Measurements from ENCODE around the gene BRICD5. TPM values are rescaled to one million over a fixed set of nuclear protein-coding genes. Genes with fewer than 3 reads are reported as not detected.
A peak's percentile ranks its signal among the peaks of the same experiment; 100 is the strongest.

BRICD5 gene
- polyA plus RNA-seq, 4 donors: 1.6 to 84.1 (median 8.6) TPM

DNA sequence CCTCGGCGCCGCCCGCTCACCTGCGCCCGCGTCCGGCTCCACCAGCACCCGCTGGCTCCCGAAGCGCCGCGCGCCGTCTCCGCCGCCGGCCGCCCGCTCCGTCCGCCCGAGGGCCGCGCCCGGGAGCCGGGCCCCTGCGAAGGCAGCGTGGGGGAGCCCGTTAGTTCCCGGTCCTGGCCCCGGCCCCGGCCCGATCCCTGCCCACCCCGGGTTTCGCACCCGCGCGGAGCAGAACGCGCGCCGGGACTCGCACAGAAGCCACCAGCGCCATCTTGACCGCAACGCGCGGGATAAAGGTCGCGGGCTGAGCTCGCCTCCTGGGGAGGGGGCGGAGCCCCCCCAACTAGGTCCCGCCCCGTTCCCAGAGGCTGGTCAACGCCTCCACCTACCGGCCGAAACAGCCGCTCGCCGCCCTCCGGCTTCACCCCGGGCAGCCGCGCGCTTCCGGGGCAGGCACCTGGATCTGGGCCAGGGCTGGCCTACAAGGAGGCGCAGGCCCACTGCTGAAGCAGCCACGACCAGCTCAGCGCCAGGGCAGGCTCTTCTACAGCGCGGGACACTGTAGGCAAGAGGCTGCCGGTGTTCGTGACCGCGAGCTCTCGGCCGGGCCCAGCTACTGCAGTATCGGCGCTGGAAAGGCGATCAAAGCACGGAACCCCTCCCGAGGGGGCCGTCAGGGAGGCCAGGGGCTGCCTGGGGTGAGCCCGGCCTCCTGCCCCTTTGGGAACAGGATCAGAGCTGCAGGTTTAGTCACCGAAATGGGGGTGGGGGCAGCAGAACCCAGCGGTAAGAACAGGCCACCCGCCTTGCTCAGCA is 40.8 kb upstream of the BRICD5 start, which contains the start of gene ECI1:
ECI1 (minus strand) TSS at position 292 of the 816 bp plus-strand sequence; CDS start at position 271, 21 bp downstream.
- H3K4me3 ChIP-seq (ENCODE audit: low read depth in 1 of 3, low read length in 3 of 3): peak within 1 kb of the TSS; percentile 66 to 91 (median 88)
- DNase-seq (peak; percentile 95 to 97), FAIRE-seq (no peak)
- H3K4me1 ChIP-seq (ENCODE audit: control insufficient read depth in 3 of 3, insufficient read depth in 2 of 3, low read depth in 1 of 3, low read length in 2 of 3): peaks cover 0 to 11% (median 2%) of the 10 kb centered on the region in 3 donors
- H3K27me3 ChIP-seq (ENCODE audit: control insufficient read depth in 3 of 3, insufficient read depth in 3 of 3, low read length in 3 of 3): no peaks in the 10 kb centered on the region
- peak within 1 kb of the TSS; percentile 77 to 98 (median 80) for H3K27ac ChIP-seq (ENCODE audit: low read depth in 1 of 3, low read length in 2 of 3)
- 0 to 2% (median 2%) methylated on average over 59 to 88 of the region's 88 CpGs for WGBS, 3 donors
- peaks cover 11 to 74% (median 17%) of the 10 kb centered on the region in 3 donors for H3K36me3 ChIP-seq (ENCODE audit: control insufficient read depth in 3 of 3, insufficient read depth in 2 of 3, low read depth in 1 of 3, low read length in 3 of 3)
- H3K9me3 ChIP-seq (ENCODE audit: control insufficient read depth in 2 of 2, insufficient read depth in 1 of 2, low read depth in 1 of 2, low read length in 1 of 2): no peaks in the 10 kb centered on the region

DNA sequence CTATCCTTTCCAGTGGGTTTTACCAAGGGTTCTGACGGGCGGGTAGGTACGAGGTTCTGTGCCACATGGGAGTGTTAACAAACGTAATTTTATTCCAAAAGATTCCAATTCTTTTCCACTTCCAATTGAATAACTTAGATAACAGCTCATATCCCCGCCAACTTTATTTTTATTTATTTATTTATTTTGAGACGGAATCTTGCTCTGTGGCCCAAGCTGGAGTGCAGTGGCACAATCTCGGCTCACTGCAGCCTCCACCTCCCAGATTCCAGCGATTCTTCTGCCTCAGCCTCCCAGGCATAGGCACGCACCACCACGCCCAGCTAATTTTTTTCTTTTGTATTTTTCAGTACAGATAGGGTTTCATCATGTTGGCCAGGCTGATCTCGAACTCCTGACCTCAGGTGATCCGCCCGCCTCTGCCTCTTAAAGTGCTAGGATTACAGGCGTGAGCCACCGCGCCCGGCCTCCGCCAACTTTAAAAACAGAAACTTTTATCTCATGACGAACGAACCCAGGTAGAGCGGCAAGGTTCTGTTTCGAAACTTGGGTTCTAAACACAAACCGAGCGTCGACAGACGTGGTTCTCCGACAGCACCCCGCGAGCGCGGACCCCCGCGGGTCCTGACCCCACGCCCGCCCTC is 40.1 kb upstream of the BRICD5 start:
- peaks cover 0 to 11% (median 2%) of the 10 kb centered on the region in 3 donors for H3K4me1 ChIP-seq (ENCODE audit: control insufficient read depth in 3 of 3, insufficient read depth in 2 of 3, low read depth in 1 of 3, low read length in 2 of 3)
- peak overlapping the region; percentile 77 to 98 (median 80) for H3K27ac ChIP-seq (ENCODE audit: low read depth in 1 of 3, low read length in 2 of 3)
- peak in 1 of 2 donors; percentile 61 for DNase-seq
- FAIRE-seq: no peak
- no peaks in the 10 kb centered on the region for H3K27me3 ChIP-seq (ENCODE audit: control insufficient read depth in 3 of 3, insufficient read depth in 3 of 3, low read length in 3 of 3)
- H3K4me3 ChIP-seq (ENCODE audit: low read depth in 1 of 3, low read length in 3 of 3): peak overlapping the region; percentile 66 to 91 (median 88)
- WGBS, 3 donors: 1 to 7% (median 5%) methylated on average over 35 of the region's 35 CpGs
- H3K36me3 ChIP-seq (ENCODE audit: control insufficient read depth in 3 of 3, insufficient read depth in 2 of 3, low read depth in 1 of 3, low read length in 3 of 3): peaks cover 9 to 74% (median 16%) of the 10 kb centered on the region in 3 donors
- no peaks in the 10 kb centered on the region for H3K9me3 ChIP-seq (ENCODE audit: control insufficient read depth in 2 of 2, insufficient read depth in 1 of 2, low read depth in 1 of 2, low read length in 1 of 2)

DNA sequence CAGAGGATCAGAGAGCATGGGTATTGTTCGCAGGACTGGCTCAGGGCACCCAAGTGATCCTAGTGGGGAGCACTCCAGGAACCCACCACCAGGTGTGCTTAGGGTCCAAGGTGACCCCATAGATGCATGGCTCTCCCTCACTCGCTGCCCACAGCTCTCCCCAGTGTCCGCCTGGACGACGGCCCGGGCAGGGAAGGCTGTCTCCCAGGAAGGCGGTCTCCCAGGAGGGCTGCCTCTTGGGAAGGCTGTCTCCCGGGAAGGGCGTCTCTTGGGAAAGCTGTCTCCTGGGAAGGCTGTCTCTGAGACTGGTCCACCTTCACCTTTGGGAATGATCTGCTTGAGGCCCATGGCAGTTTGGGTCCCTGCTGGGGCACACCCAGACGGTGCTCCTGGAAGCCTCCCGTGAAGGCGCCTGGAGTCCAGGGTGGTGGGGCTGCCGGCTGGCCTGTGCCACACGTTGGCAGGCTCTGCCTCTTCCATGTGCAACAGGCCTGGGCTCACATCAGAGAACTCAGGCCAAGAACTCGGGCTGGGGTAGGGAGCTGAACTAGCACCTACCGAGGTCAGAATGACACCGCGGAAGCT is 35.7 kb upstream of the BRICD5 start:
- H3K27me3 ChIP-seq (ENCODE audit: control insufficient read depth in 3 of 3, insufficient read depth in 3 of 3, low read length in 3 of 3): no peaks in the 10 kb centered on the region
- 88 to 92% (median 89%) methylated on average over 18 of the region's 18 CpGs for whole genome bisulfite sequencing, 3 donors
- H3K36me3 ChIP-seq (ENCODE audit: control insufficient read depth in 3 of 3, insufficient read depth in 2 of 3, low read depth in 1 of 3, low read length in 3 of 3): peaks cover 2 to 71% (median 5%) of the 10 kb centered on the region in 3 donors
- peaks cover 0 to 3% (median 2%) of the 10 kb centered on the region in 3 donors for H3K4me1 ChIP-seq (ENCODE audit: control insufficient read depth in 3 of 3, insufficient read depth in 2 of 3, low read depth in 1 of 3, low read length in 2 of 3)
- H3K27ac ChIP-seq (ENCODE audit: low read depth in 1 of 3, low read length in 2 of 3): no peak overlapping the region
- FAIRE-seq (no peak), DNase-seq (no peak)
- H3K9me3 ChIP-seq (ENCODE audit: control insufficient read depth in 2 of 2, insufficient read depth in 1 of 2, low read depth in 1 of 2, low read length in 1 of 2): no peaks in the 10 kb centered on the region
- H3K4me3 ChIP-seq (ENCODE audit: low read depth in 1 of 3, low read length in 3 of 3): no peak overlapping the region

DNA sequence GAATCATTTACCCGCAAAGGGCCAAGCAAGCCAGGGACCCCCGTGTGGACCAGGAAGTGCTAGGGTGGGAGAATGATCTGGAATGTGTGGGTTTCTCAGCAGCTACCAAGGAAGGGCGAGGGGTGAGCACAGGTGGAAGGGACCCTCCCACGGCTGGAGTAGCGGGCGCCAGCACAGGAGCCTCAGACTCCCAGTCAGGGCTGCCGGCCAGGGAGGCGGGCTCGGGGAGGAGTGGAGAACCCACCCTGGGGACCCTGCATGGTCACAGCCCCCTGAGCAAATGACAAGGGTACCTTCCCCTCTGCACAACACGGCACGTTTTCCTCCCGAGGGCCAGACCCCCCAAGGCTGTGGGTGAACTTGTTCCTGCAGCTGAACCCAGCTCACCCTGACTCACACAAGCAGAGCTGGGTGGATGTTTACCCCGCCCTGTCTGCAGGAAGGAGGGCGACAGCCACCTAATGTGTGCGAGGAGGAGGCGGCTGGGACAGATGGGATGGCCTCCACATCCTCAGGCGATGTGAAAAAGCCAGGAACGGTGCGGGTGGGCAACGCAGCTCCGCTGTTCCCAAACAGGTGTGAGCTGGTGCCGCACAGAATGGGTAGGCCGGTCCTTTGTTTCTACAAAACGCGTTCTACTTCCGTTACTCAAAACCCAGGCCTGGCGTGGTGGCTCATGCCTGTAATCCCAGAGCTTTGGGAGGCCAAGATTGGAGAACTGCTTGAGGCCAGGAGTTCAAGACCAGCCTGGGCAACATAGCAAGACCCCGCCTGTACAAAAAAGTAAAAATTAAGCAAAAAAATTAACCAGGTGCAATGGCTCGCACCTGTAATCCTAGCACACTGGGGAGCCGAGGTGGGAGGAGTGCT is 34.5 kb upstream of the BRICD5 start:
- no peak for DNase-seq
- H3K27me3 ChIP-seq (ENCODE audit: control insufficient read depth in 3 of 3, insufficient read depth in 3 of 3, low read length in 3 of 3): no peaks in the 10 kb centered on the region
- no peak overlapping the region for H3K27ac ChIP-seq (ENCODE audit: low read depth in 1 of 3, low read length in 2 of 3)
- WGBS, 3 donors: 94 to 95% (median 95%) methylated on average over 30 of the region's 30 CpGs
- no peak for FAIRE-seq
- no peaks in the 10 kb centered on the region for H3K9me3 ChIP-seq (ENCODE audit: control insufficient read depth in 2 of 2, insufficient read depth in 1 of 2, low read depth in 1 of 2, low read length in 1 of 2)
- no peak overlapping the region for H3K4me3 ChIP-seq (ENCODE audit: low read depth in 1 of 3, low read length in 3 of 3)
- peaks cover 0 to 3% (median 0%) of the 10 kb centered on the region in 3 donors for H3K4me1 ChIP-seq (ENCODE audit: control insufficient read depth in 3 of 3, insufficient read depth in 2 of 3, low read depth in 1 of 3, low read length in 2 of 3)
- peaks cover 2 to 80% (median 5%) of the 10 kb centered on the region in 3 donors for H3K36me3 ChIP-seq (ENCODE audit: control insufficient read depth in 3 of 3, insufficient read depth in 2 of 3, low read depth in 1 of 3, low read length in 3 of 3)

DNA sequence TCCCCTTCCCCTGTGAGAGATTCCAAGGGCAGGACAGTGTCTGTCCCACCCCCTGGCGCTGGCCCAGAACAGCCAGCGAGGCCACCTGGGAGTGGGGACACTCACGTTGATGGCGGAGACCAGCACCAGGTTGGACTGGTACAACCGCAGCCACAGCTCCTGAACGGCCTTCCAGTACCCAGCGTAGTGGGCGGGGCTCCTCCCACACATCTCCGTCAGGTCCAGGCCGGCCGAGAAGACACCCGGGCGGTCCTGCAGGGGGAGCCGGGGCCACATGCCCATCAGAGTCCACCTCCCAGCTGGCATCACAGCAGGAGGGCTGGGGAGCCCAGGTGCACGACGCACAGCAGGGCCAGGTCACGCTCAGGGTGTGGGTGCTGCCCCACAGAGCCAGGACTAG is 33.6 kb upstream of the BRICD5 start:
- 83 to 87% (median 85%) methylated on average over 17 of the region's 17 CpGs for WGBS, 3 donors
- Histone ChIP-seq H3K27me3 (ENCODE audit: control insufficient read depth in 3 of 3, insufficient read depth in 3 of 3, low read length in 3 of 3) (no peaks in the 10 kb centered on the region), H3K27ac (ENCODE audit: low read depth in 1 of 3, low read length in 2 of 3) (no peak overlapping the region), H3K4me3 (ENCODE audit: low read depth in 1 of 3, low read length in 3 of 3) (no peak overlapping the region), H3K36me3 (ENCODE audit: control insufficient read depth in 3 of 3, insufficient read depth in 2 of 3, low read depth in 1 of 3, low read length in 3 of 3) (peaks cover 2 to 86% (median 8%) of the 10 kb centered on the region in 3 donors), H3K4me1 (ENCODE audit: control insufficient read depth in 3 of 3, insufficient read depth in 2 of 3, low read depth in 1 of 3, low read length in 2 of 3) (no peaks in the 10 kb centered on the region), H3K9me3 (ENCODE audit: control insufficient read depth in 2 of 2, insufficient read depth in 1 of 2, low read depth in 1 of 2, low read length in 1 of 2) (no peaks in the 10 kb centered on the region)
- FAIRE-seq (no peak), DNase-seq (no peak)

DNA sequence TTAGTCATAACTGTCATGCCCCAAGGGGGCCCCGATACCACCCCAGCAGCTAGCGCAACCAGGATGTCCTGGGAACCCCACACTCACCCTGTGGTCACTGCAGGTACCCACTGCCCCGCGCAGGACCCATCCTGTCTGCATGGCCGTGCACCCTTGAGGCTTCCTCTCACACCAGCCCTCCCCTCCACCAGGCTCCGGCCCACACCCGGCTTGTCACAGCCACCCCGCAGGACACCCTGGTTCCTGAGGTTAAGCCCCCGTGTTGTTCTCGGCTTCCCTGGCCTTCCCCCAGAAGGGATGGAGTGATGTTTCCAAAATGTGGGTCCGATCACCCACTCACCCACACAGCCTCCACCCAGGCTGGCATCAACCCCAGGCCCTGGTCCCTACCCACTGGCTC is 33.1 kb upstream of the BRICD5 start:
- H3K4me1 ChIP-seq (ENCODE audit: control insufficient read depth in 3 of 3, insufficient read depth in 2 of 3, low read depth in 1 of 3, low read length in 2 of 3): peaks cover 0 to 2% (median 0%) of the 10 kb centered on the region in 3 donors
- peaks cover 2 to 88% (median 8%) of the 10 kb centered on the region in 3 donors for H3K36me3 ChIP-seq (ENCODE audit: control insufficient read depth in 3 of 3, insufficient read depth in 2 of 3, low read depth in 1 of 3, low read length in 3 of 3)
- H3K4me3 ChIP-seq (ENCODE audit: low read depth in 1 of 3, low read length in 3 of 3): no peak overlapping the region
- FAIRE-seq (no peak), DNase-seq (no peak)
- WGBS, 3 donors: 91 to 99% (median 96%) methylated on average over 11 of the region's 11 CpGs
- H3K27me3 ChIP-seq (ENCODE audit: control insufficient read depth in 3 of 3, insufficient read depth in 3 of 3, low read length in 3 of 3): no peaks in the 10 kb centered on the region
- H3K9me3 ChIP-seq (ENCODE audit: control insufficient read depth in 2 of 2, insufficient read depth in 1 of 2, low read depth in 1 of 2, low read length in 1 of 2): no peaks in the 10 kb centered on the region
- no peak overlapping the region for H3K27ac ChIP-seq (ENCODE audit: low read depth in 1 of 3, low read length in 2 of 3)

DNA sequence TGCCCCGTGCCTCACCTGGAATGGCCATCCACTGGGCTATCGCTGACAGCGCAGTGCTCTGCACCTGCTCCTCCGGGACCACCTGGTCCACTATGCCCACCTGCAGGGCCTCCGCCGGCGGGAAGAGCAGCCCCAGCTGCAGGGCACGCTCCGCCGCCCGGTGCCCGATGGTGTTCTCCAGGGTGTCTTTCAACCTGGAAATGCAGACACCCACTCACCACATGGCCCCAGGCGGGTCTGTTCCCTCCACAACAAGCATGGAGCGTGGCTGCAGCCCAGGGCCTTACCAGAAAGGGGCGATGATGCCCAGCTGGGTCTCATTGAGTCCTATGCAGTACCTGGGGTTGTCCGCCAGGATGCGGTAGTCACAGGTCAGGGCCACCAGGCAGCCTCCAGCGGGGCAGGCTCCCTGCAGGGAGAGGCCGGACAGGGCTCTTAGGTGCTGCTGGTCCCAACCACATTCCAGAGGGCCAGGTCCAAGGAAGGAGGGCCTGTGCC is 32.4 kb upstream of the BRICD5 start:
- Histone ChIP-seq H3K36me3 (ENCODE audit: control insufficient read depth in 3 of 3, insufficient read depth in 2 of 3, low read depth in 1 of 3, low read length in 3 of 3) (peaks cover 2 to 87% (median 8%) of the 10 kb centered on the region in 3 donors), H3K4me3 (ENCODE audit: low read depth in 1 of 3, low read length in 3 of 3) (no peak overlapping the region), H3K4me1 (ENCODE audit: control insufficient read depth in 3 of 3, insufficient read depth in 2 of 3, low read depth in 1 of 3, low read length in 2 of 3) (peaks cover 0 to 9% (median 0%) of the 10 kb centered on the region in 3 donors), H3K9me3 (ENCODE audit: control insufficient read depth in 2 of 2, insufficient read depth in 1 of 2, low read depth in 1 of 2, low read length in 1 of 2) (no peaks in the 10 kb centered on the region), H3K27ac (ENCODE audit: low read depth in 1 of 3, low read length in 2 of 3) (no peak overlapping the region), H3K27me3 (ENCODE audit: control insufficient read depth in 3 of 3, insufficient read depth in 3 of 3, low read length in 3 of 3) (peaks cover 0 to under 1% (median 0%) of the 10 kb centered on the region in 3 donors)
- FAIRE-seq (no peak), DNase-seq (no peak)
- 95 to 97% (median 96%) methylated on average over 18 to 19 of the region's 19 CpGs for WGBS, 3 donors
